Measurements from ENCODE around the gene DNMBP.
"Not testable (repeated sequence)": the region's sequence is repeated elsewhere in the genome, so short reads cannot be mapped to it uniquely, and the experiment has no call there.

The DNMBP gene

DNA sequence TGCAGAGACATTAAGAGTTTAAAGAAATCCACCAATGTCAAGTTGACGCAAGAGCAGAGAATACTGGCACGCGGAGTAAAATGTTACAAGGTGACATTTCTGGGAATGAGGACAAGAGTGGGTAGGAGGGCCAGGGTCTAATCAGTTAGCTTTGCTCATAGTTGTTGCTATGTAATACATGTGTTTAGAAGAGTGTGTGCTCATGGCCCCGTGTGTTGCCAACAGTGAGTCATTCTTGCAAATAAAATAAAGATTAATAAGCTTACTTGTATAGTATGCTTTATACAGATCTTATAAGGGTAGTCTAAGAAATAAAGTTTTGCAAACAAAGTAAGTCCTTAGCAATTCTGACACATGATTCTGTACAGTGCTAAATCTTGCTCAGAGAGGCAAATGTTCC is 64.5 kb downstream of the DNMBP start:
- no peak for DNase-seq

DNA sequence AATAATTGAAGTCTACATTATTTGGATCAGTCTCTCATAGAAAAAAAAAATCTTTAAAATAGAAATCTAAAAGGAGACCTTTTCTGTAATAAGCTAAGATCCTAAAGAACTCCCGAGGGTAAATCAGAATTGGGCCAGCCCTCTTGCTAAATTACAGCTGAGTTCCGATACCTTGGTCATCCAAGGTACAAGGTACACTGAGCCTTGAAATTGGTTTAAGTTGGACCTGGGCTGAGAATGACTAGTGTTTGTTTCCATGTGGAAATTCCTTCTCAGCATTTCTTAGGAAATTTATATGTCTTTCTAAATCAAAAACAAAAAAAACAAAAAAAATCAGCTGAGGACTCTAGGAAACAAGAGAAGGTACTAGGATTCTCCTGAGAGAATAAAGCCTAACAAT is 64.9 kb downstream of the DNMBP start:
- DNase-seq, result no peak

DNA sequence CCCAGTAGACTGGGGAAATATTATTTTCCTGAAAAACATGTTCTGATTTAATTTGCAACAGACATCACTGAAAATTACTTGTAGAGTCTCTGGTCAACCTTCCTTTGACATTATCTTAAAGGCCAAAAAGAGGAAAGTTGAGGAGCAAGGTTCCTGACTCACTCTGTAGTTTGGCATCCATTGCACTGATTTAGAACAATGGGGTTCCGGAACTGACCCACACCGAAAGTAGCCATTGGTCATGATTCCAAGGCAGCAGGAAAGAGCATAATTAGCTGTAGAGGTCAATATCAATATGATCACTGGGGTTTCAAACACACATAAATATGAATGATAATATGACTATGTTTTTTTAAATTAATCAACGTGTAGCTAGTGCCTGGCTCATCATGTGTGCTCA is 65.8 kb downstream of the DNMBP start:
- DNase-seq, result no peak

GRCh38 chr10:99941942-99942820 is 67.6 kb downstream of the DNMBP start:
- no peak for DNase-seq

GRCh38 chr10:99938563-99938962 is 71.2 kb downstream of the DNMBP start:
- DNase-seq, result peak; percentile 10

DNA sequence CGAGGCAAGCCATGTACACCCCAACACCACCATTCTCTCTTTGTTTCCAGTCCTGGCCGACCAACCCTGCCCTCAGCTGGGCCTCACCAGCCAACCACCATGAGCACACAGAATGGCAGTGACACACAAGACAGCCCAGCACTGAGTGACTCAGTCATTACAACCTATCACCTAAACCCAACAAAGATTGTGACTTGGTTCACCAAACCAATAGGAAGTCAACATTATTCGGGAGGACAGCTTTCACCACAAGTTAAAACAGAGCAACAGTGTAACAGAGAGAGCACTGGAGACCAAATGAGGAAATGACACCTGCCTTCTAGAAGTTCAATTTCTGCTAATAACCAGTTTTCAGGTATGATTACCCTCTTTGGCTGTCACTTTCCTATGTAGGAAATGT is 72.1 kb downstream of the DNMBP start:
- DNase-seq, result no peak

- DNase-seq, result not testable (repeated sequence)
Observed at GRCh38 chr10:99932203-99932957, 77.4 kb downstream of the DNMBP start.

GRCh38 chr10:99930731-99931550 is 78.8 kb downstream of the DNMBP start:
- DNase-seq, result no peak

DNA sequence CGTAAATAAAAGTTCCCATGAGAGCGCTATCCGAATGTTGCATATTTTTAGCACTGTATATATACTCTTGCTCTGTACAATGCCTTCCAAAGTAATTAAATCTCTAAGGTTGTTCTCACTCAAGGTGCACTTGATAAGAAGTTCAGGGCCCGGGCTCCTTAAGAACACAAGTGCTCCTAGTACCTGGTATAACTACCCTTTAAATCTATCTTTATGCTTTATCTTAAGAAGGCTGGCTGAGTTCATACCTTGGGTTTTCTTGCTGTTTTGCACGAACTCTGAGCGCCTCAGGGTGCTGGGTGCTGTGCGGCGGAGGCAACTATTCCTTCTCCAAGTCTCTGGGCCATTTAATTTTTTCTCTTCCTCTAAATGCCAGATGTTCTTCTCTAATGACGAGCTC is 80.4 kb downstream of the DNMBP start:
- no peak for DNase-seq

- DNase-seq, result peak; percentile 9
Observed at GRCh38 chr10:99927721-99928280, 81.9 kb downstream of the DNMBP start.

DNA sequence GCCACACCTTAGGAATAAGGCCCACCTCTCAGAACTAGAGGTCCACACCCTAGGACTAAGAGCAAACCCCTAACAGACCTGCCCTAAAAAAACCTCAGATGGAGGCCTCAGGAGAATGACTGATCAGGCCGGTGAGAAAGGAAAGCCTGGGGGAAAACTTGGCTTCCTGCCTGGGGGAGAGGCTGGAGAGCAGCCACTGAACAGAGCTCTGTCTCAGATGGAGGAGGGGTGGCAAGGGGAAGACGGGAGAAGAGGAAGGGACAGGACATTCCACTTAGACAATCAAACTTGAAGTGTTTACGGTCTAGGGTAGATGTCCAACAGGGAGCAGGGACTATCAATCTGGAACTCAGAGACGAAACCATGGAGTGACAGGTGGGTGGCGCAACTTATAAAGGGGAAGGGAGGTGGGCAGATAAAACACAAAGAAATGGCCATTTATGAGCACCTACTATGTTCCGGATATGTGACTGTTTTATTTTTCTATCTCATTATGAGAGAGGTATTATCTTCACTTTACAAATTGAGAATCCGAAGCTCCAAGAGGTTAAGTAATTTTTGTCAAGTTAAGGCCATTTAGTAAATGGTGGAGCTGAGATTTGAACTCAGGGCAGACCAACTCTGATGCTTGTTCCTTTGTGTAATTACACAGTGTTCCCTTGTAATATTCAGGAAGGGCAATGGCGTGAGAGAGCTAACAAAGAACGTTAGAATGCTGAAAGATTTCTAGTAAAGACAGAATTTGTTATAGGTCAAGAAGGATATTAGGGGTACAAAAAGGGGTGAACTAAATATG is 82.6 kb downstream of the DNMBP start:
- no peak for DNase-seq

DNA sequence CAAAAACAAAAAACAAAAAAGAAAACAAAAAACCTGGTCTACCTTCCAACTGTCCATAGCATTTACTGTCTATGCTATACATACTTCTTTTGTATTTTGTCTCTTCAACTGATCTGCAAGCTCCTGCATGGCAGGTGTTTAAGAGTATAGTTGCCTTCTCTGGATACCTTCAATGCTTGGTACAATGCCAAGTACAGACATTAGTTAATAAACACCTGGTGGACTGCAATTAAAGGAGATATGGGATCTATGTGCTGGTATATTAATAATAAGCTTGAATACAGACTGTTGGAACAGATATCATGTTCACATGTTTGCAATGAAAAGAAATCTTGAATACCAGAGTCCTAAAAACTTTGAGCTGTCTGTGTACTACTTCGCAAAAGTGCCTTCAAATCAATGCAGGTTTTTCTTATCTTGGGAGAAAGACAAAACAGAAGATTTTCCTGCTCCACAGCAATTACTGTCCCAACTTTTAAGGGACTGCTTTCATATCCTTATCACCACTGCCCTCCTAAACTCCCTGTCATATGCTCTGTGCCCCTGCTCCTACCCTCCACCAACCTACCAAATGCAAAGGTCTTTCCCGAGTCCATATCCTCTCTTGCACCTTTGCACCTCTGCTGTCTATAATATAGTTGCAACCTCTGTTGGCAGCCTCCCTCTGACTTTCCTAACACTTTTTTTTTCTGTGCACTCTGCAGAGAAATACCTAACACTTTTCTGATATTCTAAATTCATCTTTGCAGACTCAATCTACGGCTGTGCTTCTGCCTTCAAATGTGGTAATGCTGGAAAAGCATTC is 85.1 kb downstream of the DNMBP start:
- no peak for DNase-seq

DNA sequence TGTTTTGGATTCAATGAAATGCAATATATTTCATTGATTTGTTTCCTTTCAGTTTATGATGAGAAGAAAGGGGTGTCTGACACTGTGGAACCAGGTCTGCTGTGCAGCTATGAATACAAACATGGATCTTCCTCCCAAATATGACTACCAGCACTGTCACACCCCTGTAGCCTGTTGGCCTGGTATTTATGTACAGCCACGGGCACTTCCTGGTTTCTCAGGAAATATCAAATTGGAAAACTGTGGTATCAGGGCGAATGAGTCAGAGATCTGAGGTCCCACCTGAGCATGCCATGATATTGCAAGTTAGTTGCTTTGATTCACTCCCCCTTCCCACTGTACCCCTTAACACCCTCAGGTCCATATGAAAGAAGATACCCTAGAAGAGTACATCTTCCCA is 87.8 kb downstream of the DNMBP start:
- no peak for DNase-seq

GRCh38 chr10:99920901-99921300 is 88.8 kb downstream of the DNMBP start:
- DNase-seq, result no peak

DNA sequence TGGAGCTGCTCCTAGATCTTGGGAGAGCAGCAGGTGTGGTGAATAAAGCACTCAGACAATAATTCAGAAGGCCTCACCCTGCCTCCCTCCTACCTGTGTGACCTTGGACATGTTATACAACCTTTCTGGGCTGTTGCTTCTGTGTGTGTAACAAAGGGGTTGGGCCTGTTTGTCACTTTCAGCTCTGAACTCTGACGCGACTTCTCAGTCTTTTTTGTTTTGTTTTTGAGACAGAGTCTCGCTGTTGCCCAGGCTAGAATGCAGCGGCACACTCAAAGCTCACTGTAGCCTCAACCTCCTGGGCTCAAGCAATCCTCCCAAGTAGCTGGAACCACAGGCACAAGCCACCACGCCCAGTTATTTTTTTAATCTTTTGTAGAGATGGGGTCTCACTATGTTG is 89.3 kb downstream of the DNMBP start:
- DNase-seq, result no peak

DNA sequence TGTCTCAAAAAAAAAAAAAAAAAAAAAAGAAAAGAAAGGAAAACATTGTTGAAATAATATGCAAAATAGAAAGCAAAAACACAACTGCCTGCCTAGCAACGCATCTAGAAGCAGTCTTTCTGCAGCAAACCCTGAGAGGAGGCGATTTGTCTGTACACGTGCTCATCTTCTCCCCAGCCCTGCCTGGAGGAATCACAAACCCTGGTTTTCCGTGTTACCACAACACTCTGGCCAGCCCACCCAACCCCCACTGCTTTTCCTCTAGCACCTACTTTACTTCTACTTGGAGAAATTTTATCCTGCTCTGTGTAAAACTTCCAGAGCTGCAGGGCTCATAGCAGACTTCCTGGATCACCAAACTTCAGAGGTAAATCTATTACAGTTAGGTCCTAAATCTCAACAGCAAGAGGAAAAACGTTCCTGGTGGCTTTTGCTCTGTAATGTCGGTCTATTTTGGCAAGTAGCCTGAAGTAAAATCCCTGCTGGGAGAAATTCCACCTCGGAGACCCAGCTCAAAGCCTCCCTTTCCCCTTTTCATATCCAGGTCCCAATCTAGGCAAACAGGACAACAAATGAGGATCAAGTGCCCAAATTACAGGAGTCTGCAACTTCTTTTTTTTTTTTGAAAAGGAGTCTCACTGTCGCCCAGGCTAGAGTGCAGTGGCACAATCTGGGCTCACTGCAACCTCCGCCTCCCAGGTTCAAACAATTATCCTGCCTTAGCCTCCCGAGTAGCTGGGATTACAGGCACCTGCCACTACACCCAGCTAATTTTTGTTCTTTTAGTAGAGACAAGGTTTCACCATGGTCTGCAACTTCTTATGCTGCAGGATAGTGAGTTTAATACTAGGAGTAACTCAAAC is 91.6 kb downstream of the DNMBP start:
- DNase-seq, result no peak

DNA sequence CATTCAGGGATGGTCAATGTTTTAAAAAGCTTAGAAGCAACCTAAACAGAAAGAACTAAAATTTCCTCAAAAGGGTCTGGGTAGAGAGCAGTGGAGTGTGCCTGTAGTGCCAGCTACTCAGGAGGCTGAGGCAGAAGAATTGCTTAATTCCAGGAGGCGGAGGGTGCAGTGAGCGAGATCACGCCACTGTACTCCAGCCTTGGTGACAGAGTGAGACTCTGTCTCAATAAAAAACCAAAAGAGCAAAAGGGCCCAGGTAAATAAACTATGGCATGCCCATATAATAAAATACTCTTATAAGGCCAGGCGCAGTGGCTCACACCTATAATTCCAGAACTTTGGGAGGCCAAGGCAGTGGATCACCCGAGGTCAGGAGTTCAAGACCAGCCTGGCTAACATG is 93.0 kb downstream of the DNMBP start:
- DNase-seq, result no peak

GRCh38 chr10:99915414-99915813 is 94.3 kb downstream of the DNMBP start:
- no peak for DNase-seq

- DNase-seq, result no peak
Observed at GRCh38 chr10:99914236-99914635, 95.5 kb downstream of the DNMBP start.

DNA sequence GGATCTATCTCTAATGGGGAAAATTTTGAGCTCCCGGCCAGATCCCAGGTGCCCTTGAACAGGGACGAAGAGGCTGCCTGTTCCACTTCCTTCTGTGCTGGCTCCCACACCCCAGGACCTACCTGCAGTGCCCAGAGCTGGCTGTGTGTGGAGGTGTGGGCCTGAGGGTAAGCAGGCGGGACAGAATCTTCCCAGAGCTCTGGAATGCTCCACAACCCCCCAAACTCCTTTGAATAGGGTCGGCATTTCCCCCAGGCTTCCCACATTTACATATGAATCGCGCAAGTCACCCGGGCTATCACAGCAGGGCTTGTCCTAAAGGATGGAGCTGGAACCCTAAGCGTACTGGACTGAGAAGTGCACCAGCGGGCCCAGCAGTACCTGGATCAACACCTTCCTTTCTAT is 95.9 kb downstream of the DNMBP start:
- DNase-seq, result no peak

Measured in hematopoietic multipotent progenitor cell treated with erythropoietin and hydrocortisone succinate and interleukin-3 and kit ligand, for 6 days (in vitro differentiated cells).